GM19324 (cell line): ENCODE data around the gene TP53BP2.
A peak's percentile ranks its signal among the peaks of the same experiment; 100 is the strongest.
"Not testable (repeated sequence)": the region's sequence is repeated elsewhere in the genome, so short reads cannot be mapped to it uniquely, and the experiment has no call there.

ENCODE experiments used
- ATAC-seq: cut with Tn5 transposase; IDR thresholded peaks from one replicate; pipeline ENCODE4 v1.9.1; 2021; ENCODE audit warnings: mild to moderate bottlenecking, moderate library complexity; ENCODE audit not compliant: unreplicated experiment, low FRiP score

Gene TP53BP2

DNA sequence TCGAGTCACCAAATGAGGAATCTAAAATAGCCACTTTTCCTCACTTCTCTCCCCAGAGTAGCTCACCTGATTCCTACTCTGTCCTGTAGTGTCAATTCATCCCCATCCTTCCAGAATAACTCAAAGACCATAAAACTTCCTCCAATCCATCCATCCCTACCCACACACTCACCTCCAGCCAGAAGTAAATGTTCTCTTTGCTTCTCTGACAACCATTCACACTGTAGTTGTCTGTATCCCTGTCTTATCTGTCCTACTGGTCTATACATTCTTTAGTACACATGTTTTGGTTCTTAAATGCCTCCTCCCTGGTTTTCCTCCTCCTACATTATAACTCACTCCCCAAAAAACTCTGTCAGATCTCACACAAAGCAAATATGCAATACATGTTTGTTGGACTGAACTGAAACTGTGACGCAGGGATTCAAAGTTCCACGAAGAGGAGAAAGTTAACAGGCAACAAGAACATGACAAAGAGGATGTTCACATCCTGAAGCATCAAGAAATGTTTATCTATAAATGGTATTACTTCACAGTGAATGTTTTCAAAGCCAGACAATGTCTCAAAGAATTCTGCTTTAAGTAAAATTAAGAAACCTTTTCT is 11.0 kb downstream of the TP53BP2 start:
- ATAC-seq: no peak

GRCh38 chr1:223833948-223834347 is 11.8 kb downstream of the TP53BP2 start:
- no peak for ATAC-seq

DNA sequence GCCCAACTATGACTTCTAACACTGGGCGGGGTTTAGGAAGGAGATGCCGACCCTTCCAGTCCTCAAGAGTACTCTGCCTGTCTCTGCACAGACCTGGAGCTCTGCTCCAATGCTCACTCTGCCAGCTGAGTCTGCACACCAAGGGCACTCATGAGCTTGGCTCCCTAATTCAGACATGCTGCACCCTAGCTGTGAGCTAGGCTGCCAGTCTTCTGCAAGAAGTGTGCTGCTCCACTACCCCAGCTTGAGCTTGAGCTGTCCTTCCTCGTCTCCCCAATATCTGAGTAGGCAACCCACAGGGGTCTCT is 13.2 kb downstream of the TP53BP2 start:
- peak; percentile 42 for ATAC-seq

DNA sequence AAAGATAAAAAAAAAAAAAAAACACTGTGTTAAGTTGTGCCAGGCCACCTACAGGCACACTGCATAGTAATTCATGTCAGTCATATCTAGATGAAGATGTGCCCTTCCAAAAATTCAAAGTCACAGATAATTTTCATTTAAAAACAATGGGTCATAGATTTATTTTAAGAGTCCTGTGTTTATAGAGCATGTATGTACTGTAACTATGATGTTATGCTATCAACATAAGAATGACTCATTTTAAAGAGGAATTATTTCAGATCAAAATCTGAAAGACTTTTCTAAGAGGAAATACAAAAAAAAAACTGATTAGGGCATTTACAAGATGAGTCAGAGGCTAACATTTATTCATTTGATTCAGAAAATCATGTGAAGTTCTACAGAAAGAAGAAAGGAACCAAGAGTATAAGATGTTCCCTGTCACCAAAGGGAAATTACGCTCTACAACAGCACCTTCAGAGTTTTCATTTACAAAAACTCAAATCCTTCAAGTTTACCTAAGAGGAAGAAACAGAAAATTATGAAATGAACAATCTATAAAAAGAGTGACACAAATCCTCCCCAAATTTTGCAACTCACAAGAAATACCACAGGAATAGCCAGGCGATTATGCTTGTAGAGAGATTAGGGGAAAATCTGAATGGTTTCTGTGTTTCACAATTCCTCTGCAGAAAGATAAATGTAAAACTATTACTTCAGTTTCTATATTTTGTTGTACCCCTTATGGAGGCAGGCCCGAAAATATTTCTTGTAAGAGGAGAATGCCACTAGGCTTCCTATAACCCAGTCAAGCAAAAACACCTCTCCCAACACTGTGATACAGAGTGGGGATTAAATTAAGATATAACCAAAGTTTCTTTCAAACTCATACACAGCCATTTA is 13.8 kb downstream of the TP53BP2 start:
- ATAC-seq: no peak

DNA sequence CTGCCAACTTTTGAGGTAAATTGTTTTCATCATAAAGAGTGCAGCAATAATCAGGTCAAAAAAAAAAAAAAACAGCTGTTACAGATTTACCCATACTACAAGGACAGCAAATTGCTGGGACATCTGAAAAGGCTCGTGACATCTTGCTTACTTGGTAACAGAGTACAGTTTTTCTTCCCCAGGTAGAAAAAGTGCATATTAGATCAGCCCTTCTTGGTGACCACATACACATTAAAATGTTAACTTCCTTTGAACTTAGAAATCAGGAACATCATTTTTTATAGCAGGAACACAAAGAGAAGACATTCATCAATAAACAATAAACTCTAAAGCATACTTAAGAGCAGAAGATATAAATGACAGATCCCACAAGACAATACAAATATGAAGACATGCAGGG is 16.1 kb downstream of the TP53BP2 start:
- ATAC-seq: no peak

- no peak for ATAC-seq
Observed at GRCh38 chr1:223828162-223828848, 17.4 kb downstream of the TP53BP2 start.

DNA sequence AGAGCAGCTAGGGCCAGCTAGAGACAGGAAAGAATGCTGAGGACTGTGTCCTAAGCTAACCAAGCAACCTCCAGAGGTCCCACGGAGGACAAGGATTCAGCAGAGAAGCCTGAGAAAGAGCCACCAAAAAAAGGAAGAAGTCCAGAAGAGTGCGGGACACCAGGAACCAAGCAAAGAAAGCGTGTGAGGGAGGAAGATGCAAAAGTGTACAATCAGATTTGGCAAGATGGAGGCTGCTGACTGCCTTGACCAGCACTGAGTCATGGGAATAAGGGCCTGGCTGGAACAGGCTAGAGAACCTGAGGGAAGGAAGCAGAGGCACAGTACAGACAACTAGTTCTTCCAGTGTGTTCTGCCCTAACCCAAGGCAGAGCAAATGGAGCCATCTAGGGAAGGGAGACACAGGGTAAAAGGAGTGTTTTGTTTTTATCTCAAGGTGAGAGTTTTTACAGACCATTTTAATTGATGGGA is 18.5 kb downstream of the TP53BP2 start:
- ATAC-seq: no peak

DNA sequence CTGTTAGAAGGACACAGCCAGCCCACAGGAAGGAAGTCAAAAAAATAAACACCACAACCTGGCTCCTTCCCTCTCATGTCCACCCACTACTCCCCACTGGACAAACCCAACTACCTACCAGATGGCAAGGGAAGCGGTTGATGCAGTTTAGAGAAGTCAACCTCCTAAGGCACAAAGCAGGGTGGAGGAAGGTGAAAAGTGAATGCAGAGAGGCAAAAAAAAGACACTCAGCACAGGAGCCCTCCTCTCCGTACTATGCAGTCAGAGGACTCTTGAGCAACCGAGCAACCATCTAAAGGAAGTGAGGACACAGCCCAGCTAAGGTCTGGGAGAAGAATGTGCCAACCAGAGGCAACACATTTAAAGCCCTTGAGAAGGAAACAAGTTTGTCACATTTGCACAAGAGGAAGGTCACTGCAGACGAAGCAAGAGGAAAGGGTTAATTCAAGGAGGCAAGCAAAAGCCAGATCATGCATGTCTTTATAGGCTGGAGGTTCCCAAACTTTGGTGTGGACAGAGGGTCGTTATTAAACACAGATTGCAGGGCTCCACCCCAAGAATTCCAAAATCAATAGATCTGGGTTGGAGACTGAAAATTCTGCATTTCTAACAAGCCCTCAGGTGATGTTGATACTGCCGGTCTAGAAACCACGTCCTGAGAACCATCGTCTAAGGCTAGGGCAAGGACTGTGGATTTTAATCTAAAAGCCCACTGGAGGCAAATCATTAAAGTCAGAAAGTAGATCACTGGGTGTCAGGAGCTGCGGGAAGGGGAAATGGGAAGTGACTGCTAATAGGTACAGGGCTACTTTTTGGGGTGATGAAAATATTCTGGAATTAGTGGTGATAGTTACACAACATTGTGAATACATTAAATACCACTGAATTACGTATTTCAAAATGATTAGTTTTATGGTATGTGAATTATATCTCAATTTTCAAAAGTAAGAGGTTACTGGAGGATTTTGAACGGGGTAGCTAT is 19.7 kb downstream of the TP53BP2 start:
- no peak for ATAC-seq

- no peak for ATAC-seq
Observed at GRCh38 chr1:223824712-223825111, 21.0 kb downstream of the TP53BP2 start.

DNA sequence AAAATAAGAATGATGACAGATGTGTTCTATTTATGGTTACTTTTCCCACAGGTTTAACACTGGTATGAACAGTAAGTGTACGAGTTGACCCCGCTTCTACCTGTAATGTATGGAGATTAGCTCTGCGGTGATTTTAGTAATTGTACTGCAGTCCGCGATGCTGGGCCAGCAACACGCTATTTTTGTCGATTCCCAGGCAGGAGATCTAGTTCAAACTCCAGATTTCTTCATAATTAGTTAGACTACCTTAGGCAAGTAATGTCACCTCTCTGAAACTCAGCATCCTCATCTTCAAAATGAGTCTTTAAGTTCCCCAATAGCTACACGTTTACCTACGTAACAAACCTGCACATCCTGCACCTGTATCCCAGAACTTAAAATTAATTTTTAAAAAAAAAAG is 21.5 kb downstream of the TP53BP2 start:
- ATAC-seq: no peak

DNA sequence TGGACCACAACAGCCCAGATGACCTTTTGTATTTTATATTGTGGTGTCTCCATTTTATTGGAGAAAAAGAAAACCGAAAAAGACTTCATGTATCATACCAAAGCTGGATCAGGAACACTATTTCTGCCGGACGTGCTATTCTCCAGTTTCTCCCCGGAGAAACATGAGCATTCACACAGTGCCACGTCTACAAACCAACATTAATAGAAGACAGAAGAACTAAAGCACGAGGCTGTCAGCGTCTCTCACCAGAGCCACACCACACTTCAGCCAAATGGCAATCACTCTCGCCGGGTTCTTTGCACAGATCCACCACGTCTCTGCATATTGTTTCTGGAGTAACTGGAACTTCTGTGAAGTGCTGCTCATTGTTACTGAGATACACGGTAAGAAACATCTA is 24.8 kb downstream of the TP53BP2 start:
- no peak for ATAC-seq

GRCh38 chr1:223820515-223820858 is 25.3 kb downstream of the TP53BP2 start:
- no peak for ATAC-seq

DNA sequence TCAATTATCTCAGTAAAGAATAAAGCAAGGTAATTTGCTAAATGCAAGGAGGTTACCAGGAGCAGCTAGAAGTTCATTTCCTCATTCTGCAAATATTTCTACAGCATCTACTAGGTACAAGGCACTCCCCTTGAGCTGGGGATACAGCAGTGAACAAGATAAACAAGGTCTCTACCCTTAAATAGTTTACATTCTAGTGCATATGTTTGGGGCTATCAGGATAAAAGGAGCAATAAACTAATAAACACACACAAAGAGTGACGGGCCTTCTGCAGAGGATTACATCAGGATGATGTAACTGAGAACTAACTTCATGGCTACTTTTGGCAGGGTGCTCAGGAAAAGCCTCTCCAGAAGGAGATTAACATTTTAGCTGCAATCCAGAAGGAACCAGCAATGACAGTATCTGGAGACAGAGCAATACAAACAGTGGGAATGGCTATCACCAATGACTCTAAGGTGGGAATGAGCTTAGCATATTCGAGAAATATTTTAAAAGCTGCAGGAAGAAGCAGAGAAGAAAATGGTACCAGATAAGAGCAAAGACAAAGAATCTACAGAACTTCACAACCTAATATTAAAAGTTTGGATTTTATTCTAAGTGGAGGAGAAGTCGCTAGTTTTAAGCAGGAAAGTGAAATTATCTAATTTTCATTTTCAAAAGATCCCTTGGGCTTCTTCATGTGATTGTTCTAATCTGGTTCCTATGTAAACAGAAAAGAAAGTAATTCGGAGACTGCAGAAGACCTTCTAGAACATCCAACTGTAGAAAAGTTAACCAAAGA is 25.8 kb downstream of the TP53BP2 start:
- ATAC-seq: no peak

DNA sequence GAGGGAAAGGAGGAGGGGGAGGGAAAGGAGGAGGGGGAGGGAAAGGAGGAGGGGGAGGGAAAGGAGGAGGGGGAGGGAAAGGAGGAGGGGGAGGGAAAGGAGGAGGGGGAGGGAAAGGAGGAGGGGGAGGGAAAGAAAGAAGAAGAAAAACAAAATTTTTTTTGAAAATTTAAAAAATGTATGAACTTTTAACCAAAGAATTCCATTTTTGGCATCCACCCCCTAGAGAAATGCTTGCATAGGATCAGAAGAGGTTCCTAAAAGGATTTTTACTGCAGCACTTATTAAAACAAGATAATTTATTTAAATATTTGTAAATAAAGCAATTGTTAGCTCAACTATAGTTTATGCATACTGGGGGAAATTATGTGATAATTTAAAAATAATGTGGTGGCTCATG is 28.5 kb downstream of the TP53BP2 start:
- not testable (repeated sequence) for ATAC-seq

- ATAC-seq: no peak
Observed at GRCh38 chr1:223815865-223816264, 29.9 kb downstream of the TP53BP2 start.

- no peak for ATAC-seq
Observed at GRCh38 chr1:223815020-223815853, 30.5 kb downstream of the TP53BP2 start.

DNA sequence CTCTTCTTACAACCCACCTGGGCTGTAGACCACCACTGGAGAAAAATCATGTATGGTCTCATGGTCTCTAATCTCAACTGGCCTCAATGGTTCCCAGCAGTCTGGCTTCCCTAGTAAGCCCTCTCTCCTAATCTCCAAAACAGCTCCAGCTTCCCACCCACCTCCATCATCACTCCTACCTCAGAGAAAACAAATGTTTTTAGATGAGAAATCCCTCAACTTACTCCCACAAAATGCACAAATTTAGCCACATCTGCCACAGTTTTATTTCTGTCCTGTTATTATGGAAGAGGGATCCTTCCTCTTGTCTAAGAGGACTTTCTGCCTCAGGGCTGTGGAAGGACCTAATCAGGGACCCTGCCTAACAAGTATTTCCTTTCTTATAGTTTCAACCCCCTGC is 32.1 kb downstream of the TP53BP2 start:
- no peak for ATAC-seq

GRCh38 chr1:223811634-223812101 is 34.1 kb downstream of the TP53BP2 start:
- ATAC-seq: no peak

- no peak for ATAC-seq
Observed at GRCh38 chr1:223810586-223810985, 35.2 kb downstream of the TP53BP2 start.
